Endodermal cell (in vitro differentiated cells): Measurements from ENCODE around the gene SRXN1. TPM values are rescaled to one million over a fixed set of nuclear protein-coding genes. Genes with fewer than 3 reads are reported as not detected.

Experiments used
- DNase-seq: peaks from one replicate; pipeline ENCODE4 v3.0.0-alpha.2; 2017
- H3K27ac ChIP-seq: 2 replicates; pipeline ENCODE4 v1.5.1; 2013; ENCODE audit warnings: mild to moderate bottlenecking, low read depth, low read length, moderate library complexity
- H3K27me3 ChIP-seq: 2 replicates; pipeline ENCODE4 v1.6.1; 2013; ENCODE audit warnings: mild to moderate bottlenecking, low read length, moderate library complexity; ENCODE audit not compliant: insufficient read depth, control insufficient read depth, poor library complexity, severe bottlenecking
- H3K36me3 ChIP-seq: 2 replicates; pipeline ENCODE4 v1.7.0; 2013; ENCODE audit warnings: mild to moderate bottlenecking, low read length, moderate library complexity; ENCODE audit not compliant: control insufficient read depth, insufficient read depth
- H3K4me1 ChIP-seq: one replicate; pipeline ENCODE4 v1.7.0; 2013; ENCODE audit warnings: low read length; ENCODE audit not compliant: control insufficient read depth, insufficient read depth
- H3K4me3 ChIP-seq: 2 replicates; pipeline ENCODE4 v1.5.1; 2013; ENCODE audit warnings: mild to moderate bottlenecking, low read length, moderate library complexity
- H3K9ac ChIP-seq: 2 replicates; pipeline ENCODE4 v1.6.1; 2013; ENCODE audit warnings: mild to moderate bottlenecking, low read length, moderate library complexity; ENCODE audit not compliant: poor library complexity, severe bottlenecking; ENCODE audit errors: extremely low read depth
- H3K9me3 ChIP-seq: 2 replicates; pipeline ENCODE4 v1.6.1; 2013; ENCODE audit warnings: mild to moderate bottlenecking, low read length, moderate library complexity; ENCODE audit not compliant: control insufficient read depth
- H3K27ac Mint-ChIP-seq: 2 replicates; pipeline ENCODE4 v1.8.0; 2020; ENCODE audit warnings: mixed read lengths
- H3K27me3 Mint-ChIP-seq: 2 replicates; pipeline ENCODE4 v1.8.0; 2021; ENCODE audit warnings: mild to moderate bottlenecking, mixed read lengths; ENCODE audit not compliant: insufficient read depth
- H3K36me3 Mint-ChIP-seq: 2 replicates; pipeline ENCODE4 v1.8.0; 2020; ENCODE audit warnings: low read depth, mixed read lengths
- H3K4me1 Mint-ChIP-seq: 2 replicates; pipeline ENCODE4 v1.8.0; 2020; ENCODE audit warnings: mixed read lengths
- H3K4me3 Mint-ChIP-seq: 2 replicates; pipeline ENCODE4 v1.8.0; 2020; ENCODE audit warnings: mild to moderate bottlenecking, moderate library complexity, mixed read lengths
- H3K9me3 Mint-ChIP-seq: 2 replicates; pipeline ENCODE4 v1.8.0; 2020; ENCODE audit warnings: mild to moderate bottlenecking, mixed read lengths
- WGBS, 2 experiments: methylation state at CpG; one replicate each; pipeline versions ENCODE4 v1.1.5 to v1.1.7; 2013; ENCODE audit warnings: missing lambda C conversion rate in 2 of 2, mixed read lengths in 1 of 2; ENCODE audit not compliant: insufficient coverage in 1 of 2, insufficient read length in 1 of 2; 5-methylcytosine and 5-hydroxymethylcytosine counted together
- total RNA-seq, 2 donors: library from RNA; stranded (reverse); fragmentation: NEBNext Ultra II Directional in 1 of 2; extraction: Animal tissue kit (Norgen Biotek cat#: 25700) in 1 of 2; gene quantifications; 2 replicates in 1 of 2; 3 replicates in 1 of 2; pipeline ENCODE4 v1.2.1, GENCODE V29; 2021
- TF ChIP-seq, protein P1 (sequence below): fragments of 200-600 bp; sonication (generic); conservative IDR thresholded peaks from 2 replicates; pipeline ENCODE4 v1.5.0; 2021; ENCODE audit warnings: antibody characterized with exemption, mild to moderate bottlenecking

SRXN1 gene
- total RNA-seq, 2 donors from 2014 or later: 9.7 to 19.3 TPM

DNA sequence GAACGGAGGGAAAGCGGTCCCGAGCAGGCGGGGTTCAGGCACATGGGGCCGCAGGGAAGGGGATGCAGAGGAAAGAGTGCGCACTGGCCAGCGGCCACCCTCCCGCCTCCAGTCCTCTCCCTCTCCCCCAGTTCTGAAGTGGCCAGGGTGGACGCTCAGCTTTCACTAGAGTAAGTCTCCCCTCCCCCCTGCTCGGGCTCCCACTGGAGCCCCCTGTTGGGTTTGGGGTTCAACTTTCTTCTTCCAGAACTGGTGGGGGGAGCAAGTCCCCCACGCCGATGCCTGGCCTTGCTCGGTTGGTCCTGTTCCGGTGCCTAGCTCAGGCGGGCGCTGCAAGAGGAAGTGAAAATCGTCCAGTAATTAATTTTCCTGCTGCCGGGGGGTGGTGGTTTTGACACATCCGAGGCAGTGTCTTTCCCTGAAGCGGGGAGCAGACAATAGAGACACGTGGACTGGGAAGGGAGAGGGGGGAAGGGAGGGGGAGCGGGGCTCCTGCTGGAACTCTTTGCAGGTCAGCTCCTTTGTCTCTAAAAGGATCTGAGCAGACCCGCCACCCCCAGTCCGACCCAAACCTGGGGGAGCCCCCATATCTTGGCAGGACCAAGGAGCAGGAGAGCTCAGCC lies 23.4 kb upstream of the SRXN1 start:
- DNase-seq: no peak

DNA sequence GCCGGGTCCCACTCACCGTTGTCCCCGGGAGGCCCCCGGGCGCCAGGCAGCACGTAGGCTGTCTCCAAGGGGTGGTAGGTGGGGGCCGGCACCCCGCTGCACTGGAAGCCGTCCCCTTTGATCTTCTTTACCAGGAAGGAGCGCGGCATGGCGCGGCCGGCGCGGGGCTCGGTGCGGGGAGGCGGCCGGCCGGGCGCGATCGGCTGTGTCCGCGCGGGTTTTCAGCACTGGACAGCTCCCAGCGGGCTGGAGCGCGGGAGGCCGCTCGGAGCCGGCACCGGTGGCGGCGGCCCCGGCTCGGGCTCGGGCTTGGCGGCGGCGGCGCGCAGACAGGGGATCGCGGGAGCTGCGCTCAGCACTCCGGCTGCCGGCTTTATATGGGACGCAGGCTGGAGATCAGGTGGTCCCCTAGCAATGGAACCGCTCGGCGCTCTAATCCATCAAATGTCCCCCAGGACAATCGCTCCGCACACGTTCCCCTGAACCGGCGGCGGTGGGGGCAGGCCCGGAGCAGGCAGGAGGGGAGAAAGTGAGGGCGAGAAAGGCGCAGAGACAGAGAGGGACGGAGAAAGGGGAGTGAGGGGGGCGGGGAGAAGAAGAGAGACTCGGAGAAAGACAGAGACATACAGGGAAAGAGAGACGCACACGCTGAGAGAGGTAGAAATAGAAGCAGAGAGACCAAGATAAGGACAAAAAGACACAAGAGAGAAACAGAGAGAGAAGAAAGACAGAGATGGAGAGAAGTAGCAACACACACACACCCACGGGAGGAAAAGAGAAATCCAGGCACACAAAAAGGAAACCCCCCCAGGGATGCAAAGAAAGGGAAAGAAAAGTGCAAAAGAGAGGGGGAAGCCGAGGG lies 22.7 kb upstream of the SRXN1 start, which contains the start of gene SCRT2:
Gene SCRT2 (minus strand): TSS at position 350 of the 862 bp plus-strand sequence. CDS start 201 bp downstream, at position 149.
- no peaks in the 10 kb centered on the region for H3K36me3 ChIP-seq
- peaks cover 5% of the 10 kb centered on the region for H3K4me1 ChIP-seq
- H3K4me3 Mint-ChIP-seq: peak within 1 kb of the TSS; percentile 46
- peak within 1 kb of the TSS; percentile 81 for H3K4me3 ChIP-seq
- DNase-seq: peak; percentile 95
- no peak within 1 kb of the TSS for H3K9ac ChIP-seq
- H3K27me3 Mint-ChIP-seq: peaks cover 78% of the 10 kb centered on the region
- TF ChIP-seq, protein P1, sequence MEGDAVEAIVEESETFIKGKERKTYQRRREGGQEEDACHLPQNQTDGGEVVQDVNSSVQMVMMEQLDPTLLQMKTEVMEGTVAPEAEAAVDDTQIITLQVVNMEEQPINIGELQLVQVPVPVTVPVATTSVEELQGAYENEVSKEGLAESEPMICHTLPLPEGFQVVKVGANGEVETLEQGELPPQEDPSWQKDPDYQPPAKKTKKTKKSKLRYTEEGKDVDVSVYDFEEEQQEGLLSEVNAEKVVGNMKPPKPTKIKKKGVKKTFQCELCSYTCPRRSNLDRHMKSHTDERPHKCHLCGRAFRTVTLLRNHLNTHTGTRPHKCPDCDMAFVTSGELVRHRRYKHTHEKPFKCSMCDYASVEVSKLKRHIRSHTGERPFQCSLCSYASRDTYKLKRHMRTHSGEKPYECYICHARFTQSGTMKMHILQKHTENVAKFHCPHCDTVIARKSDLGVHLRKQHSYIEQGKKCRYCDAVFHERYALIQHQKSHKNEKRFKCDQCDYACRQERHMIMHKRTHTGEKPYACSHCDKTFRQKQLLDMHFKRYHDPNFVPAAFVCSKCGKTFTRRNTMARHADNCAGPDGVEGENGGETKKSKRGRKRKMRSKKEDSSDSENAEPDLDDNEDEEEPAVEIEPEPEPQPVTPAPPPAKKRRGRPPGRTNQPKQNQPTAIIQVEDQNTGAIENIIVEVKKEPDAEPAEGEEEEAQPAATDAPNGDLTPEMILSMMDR: no peak
- peaks cover 6% of the 10 kb centered on the region for H3K4me1 Mint-ChIP-seq
- H3K27me3 ChIP-seq: peaks cover 70% of the 10 kb centered on the region
- no peak within 1 kb of the TSS for H3K27ac Mint-ChIP-seq
- no peaks in the 10 kb centered on the region for H3K9me3 ChIP-seq
- no peaks in the 10 kb centered on the region for H3K36me3 Mint-ChIP-seq
- H3K27ac ChIP-seq: peak within 1 kb of the TSS; percentile 90
- no peaks in the 10 kb centered on the region for H3K9me3 Mint-ChIP-seq
- WGBS, 2 experiments: 1 to 2% methylated on average over 18 to 69 of the region's 69 CpGs

More for the DNA sequence above, 23.4 kb upstream of the SRXN1 start:
- H3K27me3 Mint-ChIP-seq: peaks cover 81% of the 10 kb centered on the region
- no peak overlapping the region for H3K9ac ChIP-seq
- H3K4me3 ChIP-seq: peak overlapping the region; percentile 81
- H3K36me3 ChIP-seq: no peaks in the 10 kb centered on the region
- H3K9me3 Mint-ChIP-seq: no peaks in the 10 kb centered on the region
- peaks cover 5% of the 10 kb centered on the region for H3K4me1 ChIP-seq
- peaks cover 70% of the 10 kb centered on the region for H3K27me3 ChIP-seq
- peaks cover 6% of the 10 kb centered on the region for H3K4me1 Mint-ChIP-seq
- TF ChIP-seq, protein P1: no peak
- H3K36me3 Mint-ChIP-seq: no peaks in the 10 kb centered on the region
- no peak overlapping the region for H3K27ac Mint-ChIP-seq
- peak overlapping the region; percentile 46 for H3K4me3 Mint-ChIP-seq
- peak overlapping the region; percentile 90 for H3K27ac ChIP-seq
- whole genome bisulfite sequencing, 2 experiments: 0 to 11% methylated on average over 5 to 24 of the region's 24 CpGs
- no peaks in the 10 kb centered on the region for H3K9me3 ChIP-seq

DNA sequence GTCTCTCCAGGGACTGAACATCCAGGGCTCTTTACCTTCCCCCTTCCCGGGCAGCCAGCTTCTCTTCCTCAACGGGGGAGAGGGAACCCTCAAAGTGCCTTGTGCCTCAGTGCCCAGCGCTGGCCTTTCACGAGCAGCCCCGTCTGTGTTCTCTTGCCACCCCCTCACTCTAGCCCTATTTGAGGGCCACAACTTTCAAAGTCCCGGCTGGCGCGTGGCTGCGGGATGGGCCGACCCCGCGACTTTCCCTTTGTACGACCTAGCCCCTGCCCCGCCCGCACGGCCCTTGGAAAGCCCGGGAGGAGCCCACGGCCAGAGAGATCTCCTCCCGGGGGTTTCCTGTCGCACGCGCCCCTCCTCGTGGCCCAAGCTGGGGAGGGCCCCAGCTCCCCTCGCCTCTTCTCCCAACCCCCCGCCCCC lies 22.0 kb upstream of the SRXN1 start:
- H3K27ac Mint-ChIP-seq: no peak overlapping the region
- H3K9ac ChIP-seq: no peak overlapping the region
- peaks cover 5% of the 10 kb centered on the region for H3K4me1 ChIP-seq
- peaks cover 78% of the 10 kb centered on the region for H3K27me3 Mint-ChIP-seq
- TF ChIP-seq, protein P1: no peak
- no peak for DNase-seq
- H3K4me3 ChIP-seq: no peak overlapping the region
- peak overlapping the region; percentile 11 for H3K4me3 Mint-ChIP-seq
- H3K4me1 Mint-ChIP-seq: peaks cover 6% of the 10 kb centered on the region
- H3K9me3 Mint-ChIP-seq: no peaks in the 10 kb centered on the region
- H3K27ac ChIP-seq: no peak overlapping the region
- peaks cover 70% of the 10 kb centered on the region for H3K27me3 ChIP-seq
- H3K36me3 Mint-ChIP-seq: no peaks in the 10 kb centered on the region
- H3K9me3 ChIP-seq: no peaks in the 10 kb centered on the region
- no peaks in the 10 kb centered on the region for H3K36me3 ChIP-seq
- 13 to 16% methylated on average over 11 to 23 of the region's 25 CpGs for WGBS, 2 experiments
